ENCODE results near the gene CTNS. TPM values are rescaled to one million over a fixed set of nuclear protein-coding genes. Genes with fewer than 3 reads are reported as not detected.

Gene CTNS
- total RNA-seq, 1 experiment from 2014 or later, result 7.1 TPM

DNA sequence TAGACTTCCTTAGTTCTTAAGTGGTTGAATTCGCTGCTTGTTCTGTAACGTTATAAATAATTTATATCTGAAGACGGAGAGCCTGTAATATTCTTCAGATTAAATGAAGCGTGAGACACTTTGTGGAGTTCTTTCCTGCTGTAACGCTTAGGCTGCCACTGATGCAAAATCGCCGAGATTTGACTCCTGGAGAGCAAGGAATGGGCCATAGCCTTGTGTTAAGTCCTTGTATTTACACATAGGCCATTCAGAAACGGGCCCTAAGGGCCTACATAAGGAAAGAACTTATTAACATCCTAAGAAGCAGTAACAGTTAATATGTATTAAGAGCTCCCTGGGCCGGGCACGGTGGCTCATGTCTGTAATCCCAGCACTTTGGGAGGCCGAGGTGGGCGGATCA is 33.0 kb downstream of the CTNS start:
- DNase-seq (ENCODE audit: unreplicated experiment), result no peak
- intact Hi-C loops (cut with micrococcal nuclease), result no loop called here
- peak overlapping the region; percentile 97 for H3K27ac Mint-ChIP-seq (ENCODE audit: low read depth, unreplicated experiment)
- TF ChIP-seq, protein P1, sequence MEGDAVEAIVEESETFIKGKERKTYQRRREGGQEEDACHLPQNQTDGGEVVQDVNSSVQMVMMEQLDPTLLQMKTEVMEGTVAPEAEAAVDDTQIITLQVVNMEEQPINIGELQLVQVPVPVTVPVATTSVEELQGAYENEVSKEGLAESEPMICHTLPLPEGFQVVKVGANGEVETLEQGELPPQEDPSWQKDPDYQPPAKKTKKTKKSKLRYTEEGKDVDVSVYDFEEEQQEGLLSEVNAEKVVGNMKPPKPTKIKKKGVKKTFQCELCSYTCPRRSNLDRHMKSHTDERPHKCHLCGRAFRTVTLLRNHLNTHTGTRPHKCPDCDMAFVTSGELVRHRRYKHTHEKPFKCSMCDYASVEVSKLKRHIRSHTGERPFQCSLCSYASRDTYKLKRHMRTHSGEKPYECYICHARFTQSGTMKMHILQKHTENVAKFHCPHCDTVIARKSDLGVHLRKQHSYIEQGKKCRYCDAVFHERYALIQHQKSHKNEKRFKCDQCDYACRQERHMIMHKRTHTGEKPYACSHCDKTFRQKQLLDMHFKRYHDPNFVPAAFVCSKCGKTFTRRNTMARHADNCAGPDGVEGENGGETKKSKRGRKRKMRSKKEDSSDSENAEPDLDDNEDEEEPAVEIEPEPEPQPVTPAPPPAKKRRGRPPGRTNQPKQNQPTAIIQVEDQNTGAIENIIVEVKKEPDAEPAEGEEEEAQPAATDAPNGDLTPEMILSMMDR (IDR thresholded peaks at IDR 0.05; ENCODE audit: unreplicated experiment), result no peak
- BruUV-seq (replicated peaks), result no TSS peak
- H3K4me3 Mint-ChIP-seq (ENCODE audit: unreplicated experiment), result peak overlapping the region; percentile 94
- H3K27me3 Mint-ChIP-seq (ENCODE audit: insufficient read depth, unreplicated experiment), result no peaks in the 10 kb centered on the region
- peaks cover 15% of the 10 kb centered on the region for H3K4me1 Mint-ChIP-seq (ENCODE audit: insufficient read depth, unreplicated experiment)
- peaks cover 42% of the 10 kb centered on the region for H3K36me3 Mint-ChIP-seq (ENCODE audit: insufficient read depth, unreplicated experiment)
- CTCF ChIA-PET, result no interaction called here
- no peaks in the 10 kb centered on the region for H3K9me3 Mint-ChIP-seq (ENCODE audit: unreplicated experiment)
- POLR2A ChIA-PET, result interaction anchor here (0.7 to 3.8 kb wide), 5 partner anchors 9 to 778 kb away, joined by 3 to 36 read pairs (median 17); partner anchors contain the start of genes CTNS, P2RX5 and SHPK

- Mint-ChIP-seq H3K36me3 (ENCODE audit: insufficient read depth, unreplicated experiment) (peaks cover 19% of the 10 kb centered on the region), H3K4me3 (ENCODE audit: unreplicated experiment) (no peak overlapping the region), H3K4me1 (ENCODE audit: insufficient read depth, unreplicated experiment) (peaks cover 5% of the 10 kb centered on the region), H3K9me3 (ENCODE audit: unreplicated experiment) (no peaks in the 10 kb centered on the region), H3K27ac (ENCODE audit: low read depth, unreplicated experiment) (no peak overlapping the region), H3K27me3 (ENCODE audit: insufficient read depth, unreplicated experiment) (no peaks in the 10 kb centered on the region)
- ChIA-PET POLR2A (no interaction called here), CTCF (interaction anchor here (2.8 kb wide), 1 partner anchor 10 kb away, joined by 9 read pairs; no protein-coding TSS in a partner anchor)
- DNase-seq (ENCODE audit: unreplicated experiment), result no peak
- BruUV-seq (replicated peaks), result no TSS peak
- TF ChIP-seq, protein P1 (IDR thresholded peaks at IDR 0.05; ENCODE audit: unreplicated experiment), result no peak
- intact Hi-C loops (cut with micrococcal nuclease), result no loop called here
Observed at GRCh38 chr17:3672571-3672970, 36.0 kb downstream of the CTNS start.

GRCh38 chr17:3675886-3676285 is 39.3 kb downstream of the CTNS start:
- Mint-ChIP-seq H3K27ac (ENCODE audit: low read depth, unreplicated experiment) (no peak overlapping the region), H3K9me3 (ENCODE audit: unreplicated experiment) (no peaks in the 10 kb centered on the region)

DNA sequence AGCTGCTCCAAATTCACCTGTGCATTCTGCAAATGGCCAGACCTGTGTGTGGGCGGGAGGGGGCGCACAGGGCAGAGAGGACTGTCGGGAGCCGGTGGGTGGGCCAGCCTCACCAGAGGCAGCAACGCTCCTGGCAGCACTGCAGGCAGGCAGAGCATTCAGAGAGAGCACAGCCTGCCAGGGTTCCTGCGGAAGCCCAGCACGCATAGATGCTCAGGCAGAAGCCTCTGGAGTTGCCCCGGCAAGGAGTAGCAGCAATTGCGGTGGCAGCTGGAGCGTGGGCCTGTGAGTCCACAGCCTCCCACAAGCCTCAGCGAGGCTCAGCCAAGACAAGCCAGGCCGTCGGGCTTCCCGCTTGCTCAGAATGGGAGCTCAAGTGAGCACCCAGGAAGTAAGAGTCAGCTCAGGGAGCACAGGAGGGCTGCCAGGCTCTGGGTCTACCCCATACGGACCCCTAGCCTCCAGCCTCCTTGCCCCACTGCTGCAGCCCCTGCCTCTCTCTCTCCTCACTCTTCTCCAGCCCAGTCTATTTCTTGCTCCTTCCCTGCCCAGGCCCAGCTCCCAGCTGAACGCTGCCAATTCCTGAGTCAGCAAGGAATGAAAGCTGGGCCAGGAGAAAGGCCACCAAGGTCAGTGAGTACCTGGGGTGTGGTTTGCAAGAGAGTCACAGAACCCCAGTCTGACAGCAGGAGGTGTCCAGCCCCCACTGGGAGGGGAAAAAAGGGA is 41.7 kb downstream of the CTNS start:
- no TSS peak for BruUV-seq (replicated peaks)
- POLR2A ChIA-PET, result interaction anchor here (0.7 to 1.8 kb wide), 4 partner anchors 9 to 43 kb away, joined by 3 to 17 read pairs (median 5); partner anchors contain the start of genes EMC6 and TAX1BP3
- Mint-ChIP-seq H3K4me3 (ENCODE audit: unreplicated experiment) (no peak overlapping the region), H3K36me3 (ENCODE audit: insufficient read depth, unreplicated experiment) (no peaks in the 10 kb centered on the region), H3K9me3 (ENCODE audit: unreplicated experiment) (no peaks in the 10 kb centered on the region), H3K27me3 (ENCODE audit: insufficient read depth, unreplicated experiment) (no peaks in the 10 kb centered on the region), H3K4me1 (ENCODE audit: insufficient read depth, unreplicated experiment) (peaks cover 5% of the 10 kb centered on the region), H3K27ac (ENCODE audit: low read depth, unreplicated experiment) (no peak overlapping the region)
- TF ChIP-seq, protein P1 (IDR thresholded peaks at IDR 0.05; ENCODE audit: unreplicated experiment), result no peak
- DNase-seq (ENCODE audit: unreplicated experiment), result peak; percentile 24
- CTCF ChIA-PET, result interaction anchor here (0.6 to 1.1 kb wide), 2 partner anchors 10 to 45 kb away, joined by 3 read pairs; partner anchors contain the start of gene EMC6
- intact Hi-C loops (cut with micrococcal nuclease), result no loop called here

More at GRCh38 chr17:3675886-3676285, 39.3 kb downstream of the CTNS start:
- DNase-seq (ENCODE audit: unreplicated experiment), result no peak
- TF ChIP-seq, protein P1 (IDR thresholded peaks at IDR 0.05; ENCODE audit: unreplicated experiment), result no peak
- ChIA-PET POLR2A (no interaction called here), CTCF (interaction anchor here (0.6 kb wide), 1 partner anchor 170 kb away, joined by 3 read pairs; the partner anchor contains the start of gene NCBP3)
- Mint-ChIP-seq H3K27me3 (ENCODE audit: insufficient read depth, unreplicated experiment) (no peaks in the 10 kb centered on the region), H3K4me3 (ENCODE audit: unreplicated experiment) (no peak overlapping the region), H3K4me1 (ENCODE audit: insufficient read depth, unreplicated experiment) (peaks cover 11% of the 10 kb centered on the region), H3K36me3 (ENCODE audit: insufficient read depth, unreplicated experiment) (peaks cover 8% of the 10 kb centered on the region)
- no TSS peak for BruUV-seq (replicated peaks)
- intact Hi-C loops (cut with micrococcal nuclease), result no loop called here

Data from MCF 10A (cell line).